AG04449 (cell line): ENCODE measurements around the gene GMDS.

Source experiments
- CTCF ChIA-PET: fragments of 350-600 bp; formaldehyde crosslinking; extraction: SDS; loops from one replicate; lab custom pipeline; 2021; ENCODE audit warnings: antibody characterized with exemption; lab: Yijun Ruan, JAX
- POLR2A ChIA-PET: fragments of 400-600, 350-600 bp; formaldehyde crosslinking; extraction: SDS; loops from one replicate; lab custom pipeline; 2020; ENCODE audit warnings: antibody characterized with exemption, inconsistent platforms; lab: Yijun Ruan, JAX
- DNase-seq: peaks from one replicate; pipeline ENCODE4 v3.0.0-alpha.2; 2010; ENCODE audit warnings: low read depth, low spot score
- H3K4me3 ChIP-seq: 2 replicates; pipeline ENCODE4 v1.5.1; 2011; ENCODE audit warnings: low read depth, mild to moderate bottlenecking, control low read depth, low read length
- TF ChIP-seq, protein P1 (sequence below): IDR thresholded peaks from one replicate; pipeline ENCODE4 v1.5.1; 2011; ENCODE audit warnings: mild to moderate bottlenecking, moderate library complexity, low read length, control low read depth, inconsistent platforms; ENCODE audit not compliant: insufficient read depth; ENCODE audit errors: missing control alignments

The GMDS gene

DNA sequence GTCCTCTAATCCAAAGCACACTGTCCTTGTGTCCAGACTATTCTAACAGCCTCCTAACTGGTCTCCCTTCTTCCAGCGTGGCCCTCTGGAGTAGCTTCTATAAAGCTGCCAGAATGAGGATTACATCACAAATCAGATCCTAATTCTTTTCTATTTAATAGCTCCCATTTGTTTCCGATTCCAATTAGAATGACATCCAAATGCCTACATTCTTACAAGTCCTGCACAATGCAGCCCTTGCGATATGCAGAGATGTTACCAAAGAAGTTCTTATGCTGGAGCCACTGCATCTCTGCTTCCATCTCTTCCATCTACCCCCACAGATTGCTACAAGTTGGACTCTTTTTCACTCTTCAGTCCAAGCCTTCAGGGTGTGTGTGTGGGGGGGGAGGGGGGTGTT lies 40.0 kb downstream of the GMDS start:
- ChIA-PET CTCF (interaction anchor here (1.7 to 1.8 kb wide), 2 partner anchors 8 to 609 kb away, joined by 5 to 7 read pairs; no protein-coding TSS in a partner anchor), POLR2A (no interaction called here)
- H3K4me3 ChIP-seq, result no peak overlapping the region
- TF ChIP-seq, protein P1, sequence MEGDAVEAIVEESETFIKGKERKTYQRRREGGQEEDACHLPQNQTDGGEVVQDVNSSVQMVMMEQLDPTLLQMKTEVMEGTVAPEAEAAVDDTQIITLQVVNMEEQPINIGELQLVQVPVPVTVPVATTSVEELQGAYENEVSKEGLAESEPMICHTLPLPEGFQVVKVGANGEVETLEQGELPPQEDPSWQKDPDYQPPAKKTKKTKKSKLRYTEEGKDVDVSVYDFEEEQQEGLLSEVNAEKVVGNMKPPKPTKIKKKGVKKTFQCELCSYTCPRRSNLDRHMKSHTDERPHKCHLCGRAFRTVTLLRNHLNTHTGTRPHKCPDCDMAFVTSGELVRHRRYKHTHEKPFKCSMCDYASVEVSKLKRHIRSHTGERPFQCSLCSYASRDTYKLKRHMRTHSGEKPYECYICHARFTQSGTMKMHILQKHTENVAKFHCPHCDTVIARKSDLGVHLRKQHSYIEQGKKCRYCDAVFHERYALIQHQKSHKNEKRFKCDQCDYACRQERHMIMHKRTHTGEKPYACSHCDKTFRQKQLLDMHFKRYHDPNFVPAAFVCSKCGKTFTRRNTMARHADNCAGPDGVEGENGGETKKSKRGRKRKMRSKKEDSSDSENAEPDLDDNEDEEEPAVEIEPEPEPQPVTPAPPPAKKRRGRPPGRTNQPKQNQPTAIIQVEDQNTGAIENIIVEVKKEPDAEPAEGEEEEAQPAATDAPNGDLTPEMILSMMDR, result no peak
- no peak for DNase-seq

DNA sequence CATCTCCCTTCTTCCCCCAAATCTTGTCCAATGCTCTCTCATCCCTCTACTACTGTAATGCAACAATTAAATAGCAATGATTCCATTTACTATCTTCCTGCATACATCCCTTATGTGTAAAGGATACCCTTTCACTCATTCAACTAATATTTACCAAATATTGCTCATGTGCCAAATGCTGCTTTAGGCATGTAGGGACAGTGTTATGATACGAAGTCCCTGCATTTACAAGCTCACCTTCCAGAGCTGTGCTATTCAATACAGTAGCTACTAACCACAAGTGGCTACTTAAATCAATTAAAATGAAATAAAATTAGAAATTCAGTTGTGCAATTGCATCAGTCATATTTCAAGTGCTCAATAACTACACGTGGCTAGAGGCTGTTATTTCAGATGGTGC lies 41.1 kb downstream of the GMDS start:
- CTCF ChIA-PET, result interaction anchor here (1.7 to 1.8 kb wide), 2 partner anchors 9 to 608 kb away, joined by 5 to 7 read pairs; no protein-coding TSS in a partner anchor
- POLR2A ChIA-PET, result no interaction called here
- no peak for DNase-seq
- TF ChIP-seq, protein P1, result no peak
- H3K4me3 ChIP-seq, result no peak overlapping the region

DNA sequence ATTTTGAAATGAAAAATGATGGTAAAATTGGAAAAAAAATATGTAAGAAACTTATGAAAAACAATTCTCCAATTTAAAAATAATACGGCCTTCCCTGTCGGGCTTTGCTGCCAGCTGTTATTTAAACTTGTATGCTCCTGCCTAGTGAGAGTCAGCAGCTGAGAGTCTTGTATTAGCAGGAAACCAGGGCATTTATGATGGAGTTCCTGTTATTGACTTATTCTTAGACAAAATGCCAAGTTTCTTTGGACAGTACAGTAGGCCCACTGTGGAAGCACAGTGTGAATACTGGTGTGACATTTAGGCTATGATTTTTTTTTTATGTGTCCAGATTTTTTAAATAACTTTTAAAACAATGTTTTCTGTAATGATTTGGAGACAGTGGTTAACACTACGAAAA lies 42.1 kb downstream of the GMDS start:
- DNase-seq, result no peak
- ChIA-PET POLR2A (no interaction called here), CTCF (no interaction called here)
- H3K4me3 ChIP-seq, result no peak overlapping the region
- TF ChIP-seq, protein P1, result no peak

DNA sequence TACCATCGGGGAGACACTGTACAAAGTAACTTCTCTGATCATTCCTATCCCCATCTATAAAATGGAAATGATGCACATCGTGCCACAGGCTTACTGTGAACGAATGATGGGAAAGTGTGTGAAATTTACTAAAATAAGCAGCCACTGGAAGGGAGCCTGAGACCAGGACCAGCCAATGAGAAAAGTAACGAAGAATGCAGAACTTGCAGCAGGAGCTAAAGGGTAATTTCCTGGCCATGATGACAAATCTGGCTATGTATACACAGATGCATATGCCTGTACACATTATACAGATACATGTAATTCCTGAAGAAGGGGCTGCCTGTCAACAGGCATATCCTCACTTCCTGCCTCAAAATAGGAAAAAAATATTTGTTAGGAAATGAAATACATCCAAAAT lies 47.4 kb downstream of the GMDS start:
- ChIA-PET CTCF (interaction anchor here (0.8 to 3.1 kb wide), 9 partner anchors 10 to 602 kb away, joined by 3 to 15 read pairs (median 5); no protein-coding TSS in a partner anchor), POLR2A (no interaction called here)
- TF ChIP-seq, protein P1, result no peak
- DNase-seq, result no peak
- no peak overlapping the region for H3K4me3 ChIP-seq

DNA sequence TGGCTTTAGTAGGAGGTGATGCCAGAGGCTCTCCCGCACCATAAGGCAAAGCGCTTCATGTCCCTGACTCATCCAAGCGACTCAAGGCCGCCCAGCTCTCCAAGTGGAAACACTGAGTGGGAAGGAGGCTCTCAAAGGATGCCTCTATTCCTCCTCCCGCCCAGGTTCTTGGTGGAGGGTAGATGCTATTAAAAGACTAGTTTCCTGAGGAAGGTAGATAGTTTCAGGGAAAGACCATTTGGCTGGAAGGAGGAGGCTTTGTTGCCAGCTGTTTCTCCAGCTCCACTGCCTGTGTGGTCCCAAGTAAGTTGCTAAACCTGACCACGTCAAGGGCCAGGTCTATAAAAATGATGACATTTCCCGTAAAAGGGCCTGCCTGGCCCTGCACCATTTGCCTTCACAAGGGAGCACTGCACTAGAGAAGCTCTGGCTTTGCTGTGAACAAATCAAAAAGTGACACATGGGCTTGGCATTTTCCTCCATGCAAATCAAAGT lies 48.2 kb downstream of the GMDS start:
- DNase-seq, result no peak
- ChIA-PET CTCF (interaction anchor here (0.6 to 3.1 kb wide), 18 partner anchors 10 to 601 kb away, joined by 3 to 15 read pairs (median 4); no protein-coding TSS in a partner anchor), POLR2A (no interaction called here)
- TF ChIP-seq, protein P1, result no peak
- no peak overlapping the region for H3K4me3 ChIP-seq

DNA sequence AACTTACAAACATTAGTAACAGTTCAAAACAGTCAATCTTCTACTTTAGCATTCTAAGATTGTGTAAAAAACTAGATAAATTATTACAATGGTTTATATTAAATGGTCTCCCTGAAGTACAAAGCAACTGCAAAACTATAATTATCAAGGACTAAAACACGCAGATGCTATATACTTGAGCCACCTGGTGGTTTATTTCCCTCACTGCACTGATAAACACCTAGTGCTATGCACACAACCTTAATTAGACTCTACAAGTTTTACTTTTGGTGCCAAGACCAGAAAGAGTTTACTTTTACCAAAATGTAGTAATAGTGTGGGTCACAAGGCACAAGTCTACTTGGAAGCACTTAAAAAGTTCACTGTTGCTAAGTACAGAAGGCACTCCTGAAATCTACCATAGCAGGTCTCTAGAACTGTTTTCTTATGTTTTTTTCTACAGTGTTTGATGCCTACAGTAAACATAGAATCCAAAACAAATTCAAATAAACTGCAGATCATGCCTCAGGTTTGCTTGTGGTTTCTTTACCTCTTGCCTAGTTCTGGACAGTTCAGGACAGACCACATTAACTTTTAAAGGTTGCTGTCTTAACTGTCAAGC lies 49.2 kb downstream of the GMDS start:
- POLR2A ChIA-PET, result no interaction called here
- TF ChIP-seq, protein P1, result peak; percentile 55
- DNase-seq, result no peak
- CTCF ChIA-PET, result interaction anchor here (0.7 to 3.1 kb wide), 9 partner anchors 9 to 600 kb away, joined by 3 to 15 read pairs (median 5); no protein-coding TSS in a partner anchor
- no peak overlapping the region for H3K4me3 ChIP-seq
